ENCODE measurements around the gene FAM177B. TPM values are rescaled to one million over a fixed set of nuclear protein-coding genes. Genes with fewer than 3 reads are reported as not detected.

The FAM177B gene
- total RNA-seq: not detected in 2 replicates

DNA sequence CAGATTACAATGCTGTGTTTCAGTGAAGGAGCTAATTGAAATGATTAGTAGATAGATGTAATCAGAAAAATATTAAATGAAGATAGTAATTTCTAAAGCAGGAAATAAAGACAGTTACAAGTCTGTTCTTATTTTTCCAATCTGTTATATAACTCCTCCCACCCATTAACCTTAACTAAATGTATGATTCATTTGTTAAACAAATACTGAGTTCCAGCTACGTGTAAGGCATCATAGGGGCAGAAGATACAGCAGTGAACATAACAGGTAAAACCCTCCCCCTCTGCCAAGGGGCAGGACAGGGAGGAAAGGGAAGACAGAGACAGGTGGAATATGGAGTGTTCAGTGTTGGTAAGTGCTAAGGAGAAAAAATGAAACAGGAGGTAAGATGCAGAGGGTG lies at the start of gene FAM177B:
Gene FAM177B, plus strand, starts transcription at position 231 of the 400 bp plus-strand sequence. CDS start 9,344 bp downstream, outside the sequence.

DNA sequence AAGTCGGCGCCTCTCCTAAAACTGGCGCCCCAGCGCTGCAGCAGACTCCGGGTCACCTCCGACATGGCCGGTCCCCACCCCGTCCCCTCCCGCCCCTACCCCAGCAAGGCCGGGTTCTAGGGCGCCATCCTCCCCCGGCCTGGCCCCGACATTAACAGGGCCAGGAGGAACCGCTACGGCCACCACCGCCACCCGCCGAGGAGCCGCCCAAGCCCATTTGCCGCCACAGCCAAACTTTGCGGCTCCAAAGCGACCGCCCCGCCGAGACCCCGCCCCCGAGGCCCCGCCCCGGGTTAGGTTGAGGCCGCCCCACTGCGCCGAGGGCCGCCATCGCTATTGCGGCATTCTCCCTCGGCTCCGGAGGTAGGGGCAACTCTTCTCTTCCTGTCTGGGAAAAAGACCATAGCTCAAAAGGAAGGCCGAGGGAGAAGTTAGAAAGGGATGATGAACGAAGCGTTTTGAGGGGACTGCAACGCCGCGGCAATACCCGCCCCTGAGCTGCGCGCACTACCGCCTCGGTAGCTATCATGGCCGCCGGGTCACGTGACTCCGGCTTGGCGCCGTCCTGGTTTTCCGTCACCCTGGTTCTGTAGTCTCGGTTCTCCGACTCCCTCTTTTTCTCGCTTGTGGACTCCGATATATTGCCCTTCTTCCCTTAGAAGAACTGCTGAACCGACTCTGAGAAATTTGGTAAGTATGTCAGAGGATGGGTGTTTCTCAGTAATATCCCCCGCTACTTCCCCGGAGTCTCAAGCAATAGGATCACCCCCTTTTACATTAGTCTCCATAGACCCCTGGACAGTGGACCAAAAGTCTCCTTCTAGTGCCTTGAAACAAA lies 24.5 kb upstream of the FAM177B start, which contains the start of the genes AIDA and BROX:
Gene AIDA, minus strand, starts transcription at position 239 of the 838 bp plus-strand sequence. Its CDS starts 174 bp downstream, at position 65.
Gene BROX, plus strand, starts transcription at position 312 of the 838 bp plus-strand sequence. CDS start 3,136 bp downstream, outside the sequence.

Other genes starting within 250 kb of the FAM177B start
- under 0.01 TPM in 1 of 2 replicates, not detected in the other for gene HHIPL2, start 189.1 kb upstream of the FAM177B start, total RNA-seq
- 4.9 and 6.2 TPM in 2 replicates for gene TAF1A, start 147.3 kb upstream of the FAM177B start, total RNA-seq
- gene MIA3, start 119.1 kb upstream of the FAM177B start, total RNA-seq: 29.7 and 46.4 TPM in 2 replicates
- gene AIDA, start 24.7 kb upstream of the FAM177B start, total RNA-seq: 39.8 and 57.6 TPM in 2 replicates
- gene BROX, start 24.6 kb upstream of the FAM177B start, total RNA-seq: 27.3 and 29.8 TPM in 2 replicates
- 1.3 and 1.5 TPM in 2 replicates for gene DISP1, start 77.8 kb downstream of the FAM177B start, total RNA-seq